ENCODE data around the gene TRIP6.

GRCh38 chr7:100914879-100915447 lies 47.8 kb downstream of the TRIP6 start:
- TF ChIP-seq CTCF (IDR thresholded peaks at IDR 0.05; ENCODE audit: insufficient read depth, low read depth, low read length) = no peak
- TF ChIP-seq EZH2 (IDR thresholded peaks at IDR 0.05; ENCODE audit: insufficient read depth, low read length) = no peak

All from astrocyte (in vitro differentiated cells and primary cell).